ENCODE measurements around the gene GLDC.
"Not testable (repeated sequence)": the region's sequence is repeated elsewhere in the genome, so short reads cannot be mapped to it uniquely, and the experiment has no call there.

GLDC gene

DNA sequence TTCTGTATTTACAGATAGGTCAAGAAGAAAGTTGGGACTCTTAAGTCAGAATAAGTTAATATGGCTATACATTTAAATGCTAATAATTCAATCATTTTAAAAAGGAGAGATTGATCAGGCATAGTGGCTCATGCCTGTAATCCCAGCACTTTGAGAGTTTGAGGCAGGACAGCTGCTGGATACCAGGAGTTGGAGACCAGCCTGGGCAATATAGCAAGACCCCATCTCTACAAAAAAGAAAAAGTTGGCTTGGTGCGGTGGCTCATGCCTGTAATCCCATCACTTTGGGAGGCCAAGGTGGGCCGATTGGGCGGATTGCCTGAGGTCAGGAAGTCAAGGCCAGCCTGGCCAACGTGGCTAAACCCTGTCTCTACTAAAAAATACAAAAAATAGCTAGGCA lies 15.0 kb upstream of the GLDC start:
- H3K4me3 ChIP-seq (ENCODE audit: low read length in 2 of 2), result no peak overlapping the region

DNA sequence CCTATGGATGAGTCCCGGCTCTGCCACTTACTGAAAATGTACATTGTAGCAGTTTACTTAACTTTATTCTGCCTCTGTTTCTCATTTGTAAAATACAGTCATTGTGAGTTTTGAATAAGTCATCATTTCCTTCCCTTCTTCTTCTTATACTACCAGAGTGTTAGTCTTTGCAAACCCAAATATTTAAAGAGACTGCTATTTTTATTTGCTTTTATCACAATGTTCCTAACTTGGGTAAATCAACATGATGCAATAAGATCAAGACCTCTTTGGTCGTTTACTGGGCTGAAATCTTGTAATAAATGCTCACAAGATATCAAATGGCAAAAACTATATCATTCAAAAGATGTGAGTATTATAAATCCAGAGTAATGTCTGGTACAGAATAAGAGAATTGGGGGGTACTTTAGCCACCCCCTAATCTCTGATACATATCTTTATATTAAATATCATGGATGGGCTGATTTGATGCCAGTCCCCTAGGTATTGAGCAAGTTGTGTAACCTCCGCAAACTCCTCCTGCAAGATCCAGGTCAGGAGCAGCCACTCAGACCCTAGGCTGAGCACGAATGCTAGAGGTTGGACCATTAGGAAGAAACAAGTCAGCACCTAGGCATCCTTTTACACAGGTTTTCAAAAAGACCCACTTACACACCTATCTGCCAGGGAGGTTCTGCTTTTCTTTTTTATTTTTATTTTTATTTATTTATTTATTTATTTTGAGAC lies 13.3 kb upstream of the GLDC start:
- no peak overlapping the region for H3K4me3 ChIP-seq (ENCODE audit: low read length in 2 of 2)
- no peaks in the 10 kb centered on the region for H3K36me3 ChIP-seq (ENCODE audit: control insufficient read depth in 2 of 2, insufficient read depth in 2 of 2, low read length in 2 of 2)
- H3K27ac ChIP-seq (ENCODE audit: low read length), result no peak overlapping the region
- no peaks in the 10 kb centered on the region for H3K4me1 ChIP-seq (ENCODE audit: control insufficient read depth, insufficient read depth, low read length)
- H3K9me3 ChIP-seq (ENCODE audit: control insufficient read depth in 2 of 2, low read length in 2 of 2), result no peaks in the 10 kb centered on the region
- H3K27me3 ChIP-seq (ENCODE audit: control insufficient read depth in 1 of 2, insufficient read depth in 2 of 2, low read length in 2 of 2), result no peaks in the 10 kb centered on the region
- no peak overlapping the region for H3K9ac ChIP-seq (ENCODE audit: low read length in 2 of 2)

More for the DNA sequence above, 15.0 kb upstream of the GLDC start:
- Histone ChIP-seq H3K9me3 (ENCODE audit: control insufficient read depth in 2 of 2, low read length in 2 of 2) (no peaks in the 10 kb centered on the region), H3K36me3 (ENCODE audit: control insufficient read depth in 2 of 2, insufficient read depth in 2 of 2, low read length in 2 of 2) (no peaks in the 10 kb centered on the region), H3K4me1 (ENCODE audit: control insufficient read depth, insufficient read depth, low read length) (no peaks in the 10 kb centered on the region), H3K9ac (ENCODE audit: low read length in 2 of 2) (no peak overlapping the region), H3K27ac (ENCODE audit: low read length) (no peak overlapping the region), H3K27me3 (ENCODE audit: control insufficient read depth in 1 of 2, insufficient read depth in 2 of 2, low read length in 2 of 2) (no peaks in the 10 kb centered on the region)

GRCh38 chr9:6656614-6657300 lies 11.2 kb upstream of the GLDC start:
- Histone ChIP-seq H3K27ac (ENCODE audit: low read length) (no peak overlapping the region), H3K9me3 (ENCODE audit: control insufficient read depth in 2 of 2, low read length in 2 of 2) (no peaks in the 10 kb centered on the region), H3K27me3 (ENCODE audit: control insufficient read depth in 1 of 2, insufficient read depth in 2 of 2, low read length in 2 of 2) (no peaks in the 10 kb centered on the region), H3K9ac (ENCODE audit: low read length in 2 of 2) (no peak overlapping the region), H3K4me3 (ENCODE audit: low read length in 2 of 2) (no peak overlapping the region), H3K36me3 (ENCODE audit: control insufficient read depth in 2 of 2, insufficient read depth in 2 of 2, low read length in 2 of 2) (no peaks in the 10 kb centered on the region), H3K4me1 (ENCODE audit: control insufficient read depth, insufficient read depth, low read length) (no peaks in the 10 kb centered on the region)

DNA sequence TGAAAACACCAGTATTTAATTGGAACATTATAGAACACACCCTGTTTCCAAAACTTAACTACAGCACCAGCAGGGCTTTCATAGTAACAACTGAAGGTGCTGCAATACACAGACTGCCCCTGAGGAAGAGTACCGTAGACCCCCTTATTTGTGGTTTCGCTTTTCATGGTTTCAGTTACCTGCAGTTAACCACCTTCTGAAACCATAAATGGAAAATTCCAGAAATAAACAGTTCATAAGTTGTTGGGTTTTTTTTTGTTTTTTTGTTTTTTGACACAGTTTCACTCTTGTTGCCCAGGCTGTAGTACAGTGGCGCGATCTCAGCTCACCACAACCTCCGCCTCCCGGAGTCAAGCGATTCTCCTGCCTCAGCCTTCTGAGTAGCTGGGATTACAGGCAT lies 9.5 kb upstream of the GLDC start:
- H3K27me3 ChIP-seq (ENCODE audit: control insufficient read depth in 1 of 2, insufficient read depth in 2 of 2, low read length in 2 of 2), result no peaks in the 10 kb centered on the region
- H3K36me3 ChIP-seq (ENCODE audit: control insufficient read depth in 2 of 2, insufficient read depth in 2 of 2, low read length in 2 of 2), result no peaks in the 10 kb centered on the region
- H3K4me3 ChIP-seq (ENCODE audit: low read length in 2 of 2), result no peak overlapping the region
- no peaks in the 10 kb centered on the region for H3K4me1 ChIP-seq (ENCODE audit: control insufficient read depth, insufficient read depth, low read length)
- no peak overlapping the region for H3K27ac ChIP-seq (ENCODE audit: low read length)
- no peak overlapping the region for H3K9ac ChIP-seq (ENCODE audit: low read length in 2 of 2)
- no peaks in the 10 kb centered on the region for H3K9me3 ChIP-seq (ENCODE audit: control insufficient read depth in 2 of 2, low read length in 2 of 2)

- no peaks in the 10 kb centered on the region for H3K36me3 ChIP-seq (ENCODE audit: control insufficient read depth in 2 of 2, insufficient read depth in 2 of 2, low read length in 2 of 2)
- peaks cover 33 to 39% of the 10 kb centered on the region in 2 donors for H3K27me3 ChIP-seq (ENCODE audit: control insufficient read depth in 1 of 2, insufficient read depth in 2 of 2, low read length in 2 of 2)
- H3K4me1 ChIP-seq (ENCODE audit: control insufficient read depth, insufficient read depth, low read length), result peaks cover 11% of the 10 kb centered on the region
- H3K9ac ChIP-seq (ENCODE audit: low read length in 2 of 2), result no peak overlapping the region
- H3K9me3 ChIP-seq (ENCODE audit: control insufficient read depth in 2 of 2, low read length in 2 of 2), result no peaks in the 10 kb centered on the region
- H3K4me3 ChIP-seq (ENCODE audit: low read length in 2 of 2), result peak overlapping the region; percentile 55 to 60
- H3K27ac ChIP-seq (ENCODE audit: low read length), result no peak overlapping the region
Measured at GRCh38 chr9:6646293-6646636, 736 bp upstream of the GLDC start.

- H3K9ac ChIP-seq (ENCODE audit: low read length in 2 of 2); H3K27ac ChIP-seq (ENCODE audit: low read length): not testable (repeated sequence)
Measured at GRCh38 chr9:6645105-6645354, 499 bp downstream of the GLDC start.

DNA sequence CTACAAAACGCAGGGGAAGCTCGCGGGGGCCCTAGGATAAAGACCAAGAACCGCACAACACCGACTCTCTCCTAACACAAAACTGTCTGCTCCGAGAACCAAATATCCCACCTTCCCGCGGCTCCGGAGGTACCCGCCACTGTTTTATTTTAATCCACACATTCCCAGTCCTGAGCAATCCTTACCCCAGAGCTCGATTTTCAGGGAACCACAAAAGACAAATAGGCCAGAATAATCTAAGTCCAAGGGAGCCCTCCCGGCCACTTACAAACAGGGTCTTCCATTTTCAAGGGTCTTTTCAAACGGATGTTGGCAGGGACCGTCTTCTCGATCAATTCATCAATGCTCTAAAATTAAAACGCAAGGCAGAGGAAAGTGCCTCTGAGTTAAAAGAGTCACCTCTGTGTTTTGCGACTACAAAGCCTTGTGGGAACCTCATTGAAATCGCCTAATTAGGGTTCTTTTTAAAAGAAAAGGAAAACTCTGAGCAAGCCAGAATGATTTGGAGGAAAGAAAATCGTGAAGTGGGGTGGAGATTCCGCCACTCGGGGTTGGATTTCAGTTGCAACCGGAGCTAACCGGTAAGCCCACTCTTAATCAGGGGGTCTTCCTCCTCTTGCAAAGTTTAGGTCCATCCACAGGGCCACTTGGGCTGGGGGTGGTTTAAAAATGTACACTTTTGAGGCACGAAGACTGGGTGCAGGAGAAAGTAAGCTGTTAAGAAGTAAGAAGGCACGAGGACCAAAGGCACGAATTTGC lies 1.0 kb downstream of the GLDC start:
- Histone ChIP-seq H3K9ac (ENCODE audit: low read length in 2 of 2) (no peak overlapping the region), H3K27me3 (ENCODE audit: control insufficient read depth in 1 of 2, insufficient read depth in 2 of 2, low read length in 2 of 2) (peaks cover 38 to 39% of the 10 kb centered on the region in 2 donors), H3K36me3 (ENCODE audit: control insufficient read depth in 2 of 2, insufficient read depth in 2 of 2, low read length in 2 of 2) (no peaks in the 10 kb centered on the region), H3K9me3 (ENCODE audit: control insufficient read depth in 2 of 2, low read length in 2 of 2) (no peaks in the 10 kb centered on the region), H3K27ac (ENCODE audit: low read length) (no peak overlapping the region), H3K4me1 (ENCODE audit: control insufficient read depth, insufficient read depth, low read length) (peaks cover 11% of the 10 kb centered on the region), H3K4me3 (ENCODE audit: low read length in 2 of 2) (peak overlapping the region; percentile 52 to 60)

More at GRCh38 chr9:6645105-6645354, 499 bp downstream of the GLDC start:
- not testable (repeated sequence) for H3K9me3 ChIP-seq (ENCODE audit: control insufficient read depth in 2 of 2, low read length in 2 of 2); H3K36me3 ChIP-seq (ENCODE audit: control insufficient read depth in 2 of 2, insufficient read depth in 2 of 2, low read length in 2 of 2)
- Histone ChIP-seq H3K4me1 (ENCODE audit: control insufficient read depth, insufficient read depth, low read length) (peaks cover 11% of the 10 kb centered on the region), H3K4me3 (ENCODE audit: low read length in 2 of 2) (peak overlapping the region; percentile 52 to 60), H3K27me3 (ENCODE audit: control insufficient read depth in 1 of 2, insufficient read depth in 2 of 2, low read length in 2 of 2) (peaks cover 36 to 39% of the 10 kb centered on the region in 2 donors)

- Histone ChIP-seq H3K4me1 (ENCODE audit: control insufficient read depth, insufficient read depth, low read length) (peaks cover 11% of the 10 kb centered on the region), H3K9ac (ENCODE audit: low read length in 2 of 2) (no peak overlapping the region), H3K36me3 (ENCODE audit: control insufficient read depth in 2 of 2, insufficient read depth in 2 of 2, low read length in 2 of 2) (no peaks in the 10 kb centered on the region), H3K9me3 (ENCODE audit: control insufficient read depth in 2 of 2, low read length in 2 of 2) (no peaks in the 10 kb centered on the region), H3K4me3 (ENCODE audit: low read length in 2 of 2) (no peak overlapping the region), H3K27ac (ENCODE audit: low read length) (no peak overlapping the region), H3K27me3 (ENCODE audit: control insufficient read depth in 1 of 2, insufficient read depth in 2 of 2, low read length in 2 of 2) (peaks cover 27 to 29% of the 10 kb centered on the region in 2 donors)
Measured at GRCh38 chr9:6641961-6642360, 3.6 kb downstream of the GLDC start.

- no peaks in the 10 kb centered on the region for H3K9me3 ChIP-seq (ENCODE audit: control insufficient read depth in 2 of 2, low read length in 2 of 2)
- no peak overlapping the region for H3K4me3 ChIP-seq (ENCODE audit: low read length in 2 of 2)
- no peaks in the 10 kb centered on the region for H3K36me3 ChIP-seq (ENCODE audit: control insufficient read depth in 2 of 2, insufficient read depth in 2 of 2, low read length in 2 of 2)
- H3K27me3 ChIP-seq (ENCODE audit: control insufficient read depth in 1 of 2, insufficient read depth in 2 of 2, low read length in 2 of 2), result peaks cover 27 to 29% of the 10 kb centered on the region in 2 donors
- peaks cover 11% of the 10 kb centered on the region for H3K4me1 ChIP-seq (ENCODE audit: control insufficient read depth, insufficient read depth, low read length)
- no peak overlapping the region for H3K9ac ChIP-seq (ENCODE audit: low read length in 2 of 2)
- no peak overlapping the region for H3K27ac ChIP-seq (ENCODE audit: low read length)
Measured at GRCh38 chr9:6641561-6641960, 4.0 kb downstream of the GLDC start.

DNA sequence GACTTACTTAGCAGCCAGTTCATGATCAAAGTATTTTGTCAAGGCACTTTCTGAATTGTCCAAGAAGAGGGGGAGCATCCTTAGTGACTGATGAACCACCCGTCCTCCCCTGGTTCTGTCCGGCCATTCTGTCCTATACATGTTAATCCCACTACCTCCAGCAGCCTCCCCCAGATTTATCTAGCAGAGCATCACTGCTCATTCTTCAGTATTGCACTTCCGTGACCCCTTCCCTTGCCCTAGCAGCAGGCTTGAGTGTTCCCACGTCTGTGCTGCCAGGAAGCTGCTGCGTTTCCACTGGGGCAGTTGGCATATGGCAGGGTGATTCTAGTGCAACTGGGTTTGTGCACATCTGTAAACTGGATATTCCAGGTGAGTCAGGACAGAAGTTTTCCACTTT lies 4.5 kb downstream of the GLDC start:
- Histone ChIP-seq H3K9me3 (ENCODE audit: control insufficient read depth in 2 of 2, low read length in 2 of 2) (no peaks in the 10 kb centered on the region), H3K27ac (ENCODE audit: low read length) (no peak overlapping the region), H3K4me3 (ENCODE audit: low read length in 2 of 2) (no peak overlapping the region), H3K4me1 (ENCODE audit: control insufficient read depth, insufficient read depth, low read length) (peaks cover 11% of the 10 kb centered on the region), H3K36me3 (ENCODE audit: control insufficient read depth in 2 of 2, insufficient read depth in 2 of 2, low read length in 2 of 2) (no peaks in the 10 kb centered on the region), H3K27me3 (ENCODE audit: control insufficient read depth in 1 of 2, insufficient read depth in 2 of 2, low read length in 2 of 2) (peaks cover 24 to 29% of the 10 kb centered on the region in 2 donors), H3K9ac (ENCODE audit: low read length in 2 of 2) (no peak overlapping the region)
